GM19455 (cell line): ENCODE measurements around the gene GDE1.

Experiments used
- ATAC-seq: cut with Tn5 transposase; IDR thresholded peaks from one replicate; pipeline ENCODE4 v1.9.1; 2021; ENCODE audit not compliant: unreplicated experiment

Gene GDE1

DNA sequence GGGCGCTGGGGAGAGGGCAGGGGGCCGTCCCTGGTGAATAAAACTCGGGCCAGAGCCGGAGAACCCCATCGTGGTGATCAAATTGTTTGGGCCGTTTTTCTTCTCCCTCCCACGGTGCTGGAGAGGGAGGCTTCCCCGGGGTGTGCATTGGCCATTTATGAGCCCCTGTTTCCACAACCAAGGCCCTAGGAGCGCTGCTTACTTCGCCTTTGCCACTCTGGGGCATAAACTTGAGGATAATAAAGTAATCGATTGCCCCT is 2.4 kb upstream of the GDE1 start:
- no peak for ATAC-seq

DNA sequence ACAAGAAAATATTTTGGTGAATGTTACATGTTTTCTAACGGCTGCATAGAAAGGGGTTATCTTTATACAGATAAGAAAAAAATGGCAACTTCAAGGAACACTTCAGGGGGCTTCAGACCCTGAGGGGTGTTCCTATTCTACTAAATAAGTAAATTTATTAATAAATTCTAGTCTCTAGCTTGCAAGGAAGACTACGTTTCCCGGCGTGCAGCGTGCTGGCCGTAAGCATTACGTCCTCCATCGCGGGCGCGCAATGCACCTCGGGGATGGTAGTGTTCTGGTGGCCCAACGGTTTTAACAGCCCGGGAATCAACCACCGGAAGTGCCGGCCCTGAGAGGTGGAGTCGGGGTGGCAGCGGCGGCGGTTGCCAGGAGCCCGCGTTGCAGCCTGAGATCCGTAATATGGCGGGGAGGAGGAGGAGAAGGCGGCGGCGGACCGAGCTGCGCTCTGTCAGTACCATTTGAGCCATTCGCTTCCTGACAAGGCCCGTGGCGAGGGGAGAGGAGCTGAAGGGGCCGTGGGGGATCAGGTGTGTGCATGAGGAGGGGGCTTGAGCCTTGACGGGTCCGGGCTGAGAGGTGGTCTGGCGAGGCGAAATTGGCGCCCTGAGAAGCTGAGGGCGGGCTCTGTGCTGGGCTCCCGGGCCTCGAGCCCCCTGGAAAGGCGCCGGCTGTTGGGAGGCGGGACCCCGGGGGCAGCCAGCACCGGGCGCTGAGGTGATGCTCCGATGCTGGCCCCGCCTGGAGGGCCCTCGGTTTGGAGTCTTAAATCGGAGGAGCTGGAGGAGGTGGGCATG is 1.9 kb upstream of the GDE1 start, which contains the start of gene CCP110:
Gene CCP110 (plus strand): TSS at position 384 of the 797 bp plus-strand sequence. CDS start 3,940 bp downstream, outside the sequence.
- peak; percentile 58 for ATAC-seq

DNA sequence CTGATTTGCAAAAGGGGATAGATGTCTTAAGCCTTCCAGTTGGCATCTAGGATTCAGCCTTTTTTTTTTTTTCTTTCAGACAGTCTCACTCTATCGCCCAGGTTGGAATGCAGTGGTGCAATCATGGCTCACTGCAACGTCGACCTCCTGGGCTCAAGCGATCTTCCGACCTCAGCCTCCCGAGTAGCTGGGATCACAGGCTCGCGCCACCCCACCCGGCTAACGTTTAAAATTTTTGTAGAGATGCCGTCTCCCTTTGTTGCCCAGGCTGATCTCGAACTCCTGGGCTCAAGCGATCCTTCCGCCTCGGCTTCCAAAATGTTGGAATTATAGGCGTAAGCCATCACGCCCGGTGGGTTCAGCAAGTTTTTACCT is 1.3 kb upstream of the GDE1 start:
- ATAC-seq, result no peak

DNA sequence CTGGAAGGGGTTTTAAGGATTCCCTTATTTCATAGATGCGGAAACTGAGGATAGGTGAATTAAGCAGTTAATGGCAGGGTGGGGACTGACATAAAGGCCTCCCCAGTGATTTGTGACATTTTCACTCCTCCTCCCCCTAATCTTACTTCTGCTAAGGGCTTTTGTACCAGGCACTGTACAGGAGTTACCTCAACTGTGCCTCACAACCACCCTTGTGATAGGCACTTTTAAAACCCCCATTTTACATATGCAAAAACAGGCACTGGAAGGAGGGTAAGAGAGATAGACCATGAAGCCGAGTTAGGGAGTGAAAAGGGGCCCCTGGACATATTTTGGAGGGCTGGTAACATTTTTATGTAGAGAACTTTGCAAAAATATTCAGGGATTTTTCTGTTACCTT is 862 bp upstream of the GDE1 start:
- ATAC-seq, result no peak

DNA sequence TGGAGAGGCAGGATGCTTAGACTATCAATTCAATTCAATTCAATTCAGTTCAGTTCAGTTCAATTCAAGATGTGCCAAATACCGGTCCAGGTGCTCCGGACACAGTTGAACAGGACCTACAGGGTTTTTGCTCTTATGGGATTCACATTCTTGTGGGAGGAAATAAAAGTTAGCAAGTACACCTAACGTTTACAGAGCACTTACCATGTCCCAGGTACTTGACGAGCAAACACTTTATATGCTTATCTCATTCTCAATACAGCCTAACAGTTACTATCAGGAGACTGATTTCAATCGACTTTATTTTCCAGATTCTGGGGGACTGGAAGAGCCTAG is 467 bp upstream of the GDE1 start:
- ATAC-seq, result no peak

DNA sequence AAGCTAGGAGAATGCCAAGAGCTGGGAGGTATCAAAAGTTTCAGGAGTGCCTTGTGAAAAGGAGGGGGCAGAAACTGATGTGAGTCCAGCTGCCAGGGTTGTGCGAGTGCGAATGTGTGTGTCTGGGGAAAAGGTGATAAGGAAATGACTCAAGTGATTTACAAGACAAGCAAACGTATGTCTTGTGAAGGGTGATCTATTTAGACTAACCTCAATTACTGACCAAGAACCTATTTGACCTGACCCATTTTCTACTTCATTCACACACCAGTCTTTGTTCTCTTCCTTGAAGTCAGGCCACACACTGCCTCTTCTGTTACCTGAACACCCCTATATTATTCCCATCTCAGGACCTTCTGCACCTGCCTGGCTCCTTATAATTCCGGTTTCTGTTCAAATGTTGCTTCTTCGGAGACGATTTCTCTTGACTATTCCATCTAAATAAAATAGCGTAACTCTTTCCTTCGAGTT is 1.0 kb downstream of the GDE1 start:
- ATAC-seq, result no peak

DNA sequence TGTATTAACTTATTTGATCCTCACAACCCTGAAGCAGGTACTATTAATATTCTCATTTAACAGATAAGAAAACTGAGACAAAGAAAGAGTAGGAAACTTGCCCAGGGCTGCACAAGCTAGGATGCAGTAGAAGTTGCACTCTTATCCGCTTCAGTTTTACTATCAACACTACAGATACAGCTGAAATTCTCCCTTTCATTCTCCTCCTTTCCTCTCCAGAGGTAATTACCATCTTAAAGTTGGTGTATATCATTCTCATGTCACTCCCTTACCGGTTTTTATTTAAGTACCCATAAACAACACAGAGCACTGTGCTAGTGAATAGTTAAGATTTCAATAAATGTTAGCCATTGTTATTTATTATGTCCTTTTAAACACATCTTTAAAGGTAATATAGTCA is 3.5 kb downstream of the GDE1 start:
- ATAC-seq, result no peak

DNA sequence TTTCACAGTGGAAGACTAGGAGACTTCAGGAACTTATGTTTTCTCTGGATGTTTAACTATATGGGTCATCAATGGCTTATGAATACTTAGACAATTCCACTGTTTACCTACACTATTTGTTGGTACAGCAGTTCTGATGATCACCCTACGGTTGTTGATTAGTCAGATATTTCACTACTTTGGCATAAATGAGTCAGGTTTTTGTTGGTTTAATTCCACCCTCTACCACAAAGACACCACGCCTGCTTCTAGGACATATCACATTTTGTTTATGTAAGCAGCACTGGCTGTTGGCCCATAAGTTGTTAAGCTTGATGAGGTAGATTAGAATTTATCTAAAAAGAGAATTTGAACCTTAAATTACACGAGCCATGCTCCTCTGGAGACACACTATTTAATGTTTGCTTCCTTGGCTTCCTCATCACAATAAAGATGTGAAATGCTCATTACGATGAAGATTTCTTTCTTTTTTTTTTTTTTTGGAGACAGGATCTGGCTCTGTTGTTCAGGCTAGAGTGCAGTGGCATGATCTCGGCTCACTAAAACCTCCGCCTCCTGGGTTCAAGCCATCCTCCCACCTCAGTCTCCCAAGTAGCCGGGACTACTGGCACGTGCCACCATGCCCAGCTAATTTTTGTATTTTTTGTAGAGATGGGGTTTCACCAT is 4.3 kb downstream of the GDE1 start:
- ATAC-seq, result no peak

DNA sequence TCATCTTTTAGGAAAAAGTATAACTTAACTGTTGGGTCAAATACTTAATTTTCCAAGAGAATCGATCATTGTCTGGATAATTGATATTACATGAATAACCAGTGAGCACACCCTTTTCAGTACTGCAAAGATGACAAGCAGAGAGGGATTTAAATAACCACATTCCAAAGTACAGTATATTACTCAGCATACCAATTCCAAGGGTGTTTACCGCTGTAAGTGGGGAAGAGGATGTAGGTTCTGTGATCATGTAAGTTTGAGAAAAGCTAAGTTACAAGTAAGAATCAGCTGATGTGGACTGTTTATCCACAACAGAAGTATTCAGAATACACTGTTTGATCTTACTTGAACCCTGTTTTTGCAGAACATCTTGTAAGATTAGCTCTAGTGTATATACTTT is 6.1 kb downstream of the GDE1 start:
- no peak for ATAC-seq

DNA sequence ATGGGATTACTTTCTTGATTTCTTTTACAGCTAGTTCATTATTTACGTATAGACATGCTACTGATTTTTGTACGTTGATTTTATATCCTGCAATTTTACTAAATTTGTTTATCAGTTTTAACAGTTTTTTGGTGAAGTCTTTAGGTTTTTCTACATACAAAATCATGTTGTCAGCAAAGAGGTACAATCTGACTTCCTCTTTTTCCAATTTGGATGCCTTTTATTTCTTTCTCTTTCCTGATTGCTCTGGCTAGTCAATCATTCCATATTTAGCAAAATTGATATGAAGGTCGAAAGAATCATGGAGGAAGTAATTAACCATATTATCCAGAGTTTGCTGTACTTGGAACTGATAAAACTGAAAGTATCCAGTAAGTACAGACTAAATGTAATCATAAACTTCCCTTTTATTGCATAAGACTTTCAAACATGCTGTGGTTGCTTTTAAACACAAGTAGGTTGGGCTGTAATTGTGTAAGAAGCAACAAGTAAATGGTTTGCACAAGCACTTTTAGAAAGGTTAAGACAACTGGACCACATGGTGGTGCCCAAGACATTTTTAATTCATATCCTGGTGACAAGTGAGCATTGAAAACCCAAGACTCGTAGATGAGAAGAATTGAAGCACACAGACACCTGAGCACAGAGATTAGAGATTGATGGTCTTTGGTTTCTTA is 8.4 kb downstream of the GDE1 start:
- no peak for ATAC-seq

DNA sequence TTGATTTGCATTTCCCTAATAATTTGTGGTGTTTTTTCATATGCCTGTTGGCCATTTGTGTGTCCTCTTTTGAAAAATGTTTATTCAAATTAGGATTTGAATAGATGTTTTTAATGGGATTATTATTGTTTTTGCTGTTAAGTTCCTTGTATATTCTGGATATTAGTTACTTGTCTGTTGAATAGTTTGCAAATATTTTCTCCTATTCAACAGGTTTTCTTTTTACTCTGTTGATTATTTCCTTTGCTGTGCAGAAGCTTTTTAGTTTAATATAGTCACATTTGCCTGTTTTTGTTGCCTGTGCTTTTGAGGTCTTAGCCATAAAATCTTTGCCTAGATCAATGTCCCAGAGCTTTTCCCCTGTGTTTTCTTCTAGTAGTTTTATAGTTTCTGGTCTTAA is 9.6 kb downstream of the GDE1 start:
- ATAC-seq, result no peak

DNA sequence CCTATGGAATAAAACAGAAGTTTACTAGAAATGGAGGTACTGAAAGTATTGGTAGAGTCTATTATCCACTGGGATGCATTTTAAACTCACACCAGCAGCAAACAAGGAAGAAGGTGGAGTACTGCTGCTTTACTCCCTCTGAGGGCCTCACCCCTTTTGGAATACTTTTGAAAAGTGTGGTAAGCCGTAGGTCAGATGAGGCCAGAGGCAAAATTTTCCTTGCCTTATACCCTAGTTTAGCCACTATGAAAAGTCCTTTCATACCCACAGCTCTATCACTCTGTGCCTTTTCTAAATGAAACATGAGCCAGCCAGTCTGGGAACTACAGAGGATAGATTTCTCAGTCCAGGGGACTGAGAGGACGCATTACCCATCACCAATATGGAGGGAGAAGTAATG is 14.0 kb downstream of the GDE1 start:
- no peak for ATAC-seq

DNA sequence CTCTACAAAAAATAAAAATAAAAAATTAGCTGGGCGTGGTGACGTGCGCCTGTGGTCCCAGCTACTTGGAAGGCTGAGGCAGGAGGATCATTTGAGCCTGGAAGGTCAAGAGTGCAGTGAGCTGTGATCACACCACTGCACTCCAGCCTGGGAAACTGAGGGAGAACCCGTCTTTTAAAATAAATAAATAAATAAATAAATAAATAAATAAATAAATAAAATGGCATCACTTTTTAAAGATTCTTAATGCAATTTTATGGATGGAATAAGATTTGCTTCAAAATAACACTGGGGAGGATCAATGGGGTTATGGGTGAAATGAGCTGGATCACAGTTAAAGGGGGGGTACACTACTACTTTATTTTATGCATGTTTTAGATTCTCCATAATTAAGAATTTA is 14.9 kb downstream of the GDE1 start:
- no peak for ATAC-seq

DNA sequence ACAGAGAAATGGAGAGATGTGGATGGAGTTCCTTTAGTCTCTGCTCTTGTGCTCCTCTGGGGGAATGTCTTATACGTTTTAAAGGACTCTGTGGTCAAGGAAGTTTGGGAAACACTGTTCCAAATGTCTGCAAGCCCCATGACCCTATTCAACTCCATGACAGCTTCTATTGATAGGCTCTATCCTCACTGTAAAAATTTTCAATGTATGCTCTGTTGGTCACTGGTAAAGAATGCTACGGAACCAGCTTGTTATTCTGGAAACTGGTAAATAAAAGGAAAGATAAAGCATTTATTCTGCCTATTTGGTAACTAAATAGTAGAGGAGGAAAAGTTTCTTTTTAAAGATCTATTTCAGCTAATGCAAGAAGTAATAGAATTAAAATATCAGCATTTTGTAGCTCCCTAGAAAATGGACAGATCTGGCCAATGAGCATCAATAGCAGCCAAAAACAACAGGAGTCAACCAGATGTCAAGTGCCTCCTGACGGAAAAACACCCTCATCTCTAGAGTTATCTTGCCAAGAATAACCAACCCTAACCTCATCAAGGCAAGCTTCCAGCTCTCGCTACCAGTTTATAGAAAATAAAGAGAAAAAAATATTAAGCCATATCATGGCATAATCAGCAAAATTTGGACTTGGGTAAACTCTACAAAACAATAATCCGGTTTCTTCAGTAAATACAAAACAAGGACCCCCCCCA is 16.1 kb downstream of the GDE1 start:
- ATAC-seq, result no peak

DNA sequence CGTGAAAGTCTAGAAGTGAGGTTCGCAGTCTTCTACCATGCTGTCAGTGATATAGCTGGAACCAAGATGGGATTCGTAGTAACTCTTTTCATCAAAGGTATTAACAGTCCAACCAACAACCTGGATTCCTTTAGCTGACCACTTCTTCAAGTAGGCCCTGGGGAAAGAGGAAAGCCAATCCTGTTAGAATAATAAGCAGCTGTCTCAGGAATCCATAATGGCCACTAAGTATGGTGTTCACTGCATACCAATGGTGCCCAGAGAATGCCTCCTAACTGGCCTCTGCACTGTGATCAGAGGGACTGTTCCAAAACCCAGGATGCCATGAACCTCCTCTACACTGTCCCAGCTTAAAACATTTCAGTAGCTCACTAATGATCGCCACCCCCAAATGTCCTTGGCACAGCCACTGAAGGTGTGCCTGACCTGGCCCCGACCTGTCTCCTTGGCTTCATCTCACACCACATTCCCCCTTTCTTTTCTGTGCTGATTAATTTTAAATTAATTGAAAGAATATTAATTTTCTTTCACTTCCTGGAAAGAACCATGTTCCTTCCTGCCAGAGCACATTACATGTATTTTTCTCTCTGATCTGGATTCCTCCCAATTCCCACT is 18.3 kb downstream of the GDE1 start:
- ATAC-seq, result no peak

DNA sequence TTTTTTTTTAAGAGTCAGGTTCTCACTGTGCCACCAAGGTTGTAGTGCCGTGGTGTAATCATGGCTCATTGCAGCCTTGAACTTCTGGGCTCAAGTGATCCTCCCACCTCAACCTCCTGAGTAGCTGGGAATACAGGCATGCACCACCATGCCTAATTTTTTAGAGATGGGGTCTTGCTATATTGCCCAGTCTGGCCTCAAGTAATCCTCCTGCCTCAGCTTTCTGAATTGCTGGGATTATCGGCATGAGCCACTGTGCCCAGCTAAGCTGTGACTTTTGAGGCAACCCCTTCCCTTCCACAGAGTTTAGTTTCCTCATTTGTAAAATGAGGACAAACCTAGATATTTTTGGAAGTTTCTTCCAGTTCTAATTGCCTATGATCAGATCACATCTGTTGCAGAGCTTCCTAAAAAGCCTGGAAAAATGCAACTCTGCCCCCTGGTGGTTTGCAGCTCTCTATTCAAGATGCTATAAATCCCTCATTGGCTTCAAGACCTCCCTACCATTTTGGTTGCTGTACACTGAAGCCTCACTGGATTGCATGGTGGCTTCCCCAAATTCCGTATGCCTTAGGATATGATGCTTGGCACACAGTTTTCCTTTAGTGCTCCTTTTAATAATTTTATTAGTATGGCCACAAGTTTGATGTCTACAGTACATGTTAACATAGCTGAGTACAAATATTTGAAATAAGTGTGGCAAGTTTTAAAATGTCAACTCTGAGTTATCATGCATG is 19.3 kb downstream of the GDE1 start:
- no peak for ATAC-seq

DNA sequence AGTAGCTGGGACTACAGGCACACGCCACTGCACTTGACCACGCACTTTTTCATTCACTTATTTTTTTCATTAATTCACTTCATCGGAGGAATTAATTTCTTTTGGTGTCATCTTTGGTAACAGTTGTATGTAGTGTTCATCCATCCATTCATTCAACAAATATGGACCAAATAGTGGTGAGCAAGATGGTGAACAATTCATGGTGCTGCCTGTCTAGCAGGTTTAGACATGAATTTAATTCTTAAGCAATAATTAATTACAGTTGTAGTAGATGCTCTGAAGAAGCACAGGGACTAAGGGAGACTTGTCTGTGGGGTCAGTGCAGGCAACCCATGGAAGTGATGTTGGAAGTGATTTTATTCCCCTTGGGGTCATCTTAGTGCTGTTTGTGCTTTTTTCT is 22.4 kb downstream of the GDE1 start:
- no peak for ATAC-seq

DNA sequence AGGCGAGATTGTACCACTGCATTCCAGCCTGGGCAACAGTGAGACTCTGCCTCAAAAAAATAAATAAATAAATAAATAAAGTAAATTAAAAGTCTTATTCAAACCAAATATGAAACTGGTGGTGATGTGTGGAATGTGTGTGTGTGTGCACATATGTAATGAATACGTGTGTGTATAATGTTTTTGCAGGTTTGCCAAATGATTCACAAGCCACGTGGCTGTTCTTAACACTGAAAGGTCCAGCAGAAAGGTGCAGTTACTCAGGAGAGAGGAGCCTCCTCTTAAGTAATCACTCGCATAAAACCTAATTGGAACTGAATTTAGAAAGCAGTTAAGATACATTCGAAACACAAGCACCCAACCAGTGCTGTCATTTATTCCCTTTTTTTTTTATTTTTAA is 22.9 kb downstream of the GDE1 start:
- no peak for ATAC-seq

DNA sequence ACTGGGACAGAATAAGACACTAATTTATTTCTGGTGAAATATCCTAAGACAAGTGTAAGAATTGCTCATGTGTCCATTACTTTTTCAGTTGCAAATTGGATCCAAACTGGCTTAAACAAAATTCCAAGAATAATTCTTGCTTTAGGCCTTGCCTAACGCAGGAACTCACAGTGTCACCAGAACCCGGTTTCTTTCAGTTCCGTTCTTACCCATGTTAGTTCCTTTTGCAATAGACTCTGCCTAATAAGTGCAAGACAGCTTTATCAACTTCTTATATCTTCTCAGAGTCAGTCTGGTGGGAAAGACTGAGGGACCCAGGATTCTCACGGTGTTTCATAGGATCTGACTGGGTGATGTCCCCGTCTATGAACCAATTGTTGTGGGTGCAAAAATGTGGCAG is 24.7 kb downstream of the GDE1 start:
- no peak for ATAC-seq

DNA sequence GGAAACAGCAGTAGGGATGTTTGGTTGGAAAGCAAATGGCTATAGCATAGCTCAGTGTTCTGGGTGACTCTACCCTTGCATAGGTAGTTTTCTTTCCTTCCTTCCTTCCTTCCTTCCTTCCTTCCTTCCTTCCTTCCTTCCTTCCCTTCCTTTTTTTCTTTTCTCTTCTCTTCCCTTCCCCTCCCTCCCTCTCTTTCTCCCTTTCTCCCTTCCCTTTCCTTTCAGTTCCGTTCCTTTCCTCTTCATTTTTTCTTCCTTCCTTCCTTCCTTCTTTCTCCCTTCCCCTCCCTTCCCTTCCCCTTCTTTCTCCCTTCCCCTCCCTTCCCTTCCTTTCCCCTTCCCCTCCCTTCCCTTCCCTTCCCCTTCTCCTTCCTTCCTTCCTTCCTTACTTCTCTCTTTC is 31.3 kb downstream of the GDE1 start:
- no peak for ATAC-seq

DNA sequence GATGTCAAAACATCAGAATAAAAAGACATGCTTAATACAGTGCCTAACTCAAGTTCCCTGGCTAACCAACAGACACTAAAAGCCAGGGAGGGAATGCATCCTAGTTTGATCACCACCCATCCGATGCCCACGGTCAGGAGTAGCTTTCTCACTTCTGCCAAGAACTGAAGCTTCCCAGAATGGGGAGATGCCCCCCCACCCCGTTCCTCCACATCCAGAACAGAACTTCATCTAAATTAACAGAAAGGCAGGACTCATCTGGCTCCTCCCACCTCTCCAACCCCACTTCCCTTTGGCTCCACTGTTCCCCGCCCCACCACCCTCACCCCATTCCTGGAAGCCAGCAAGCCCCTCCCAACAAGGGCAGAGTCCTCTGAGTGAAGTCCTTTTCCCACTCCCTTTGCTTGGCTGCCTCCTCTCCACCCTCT is 33.7 kb downstream of the GDE1 start:
- no peak for ATAC-seq
